GM18502 (cell line): ENCODE measurements around the gene DNAH3.
"Not testable (repeated sequence)": the region's sequence is repeated elsewhere in the genome, so short reads cannot be mapped to it uniquely, and the experiment has no call there.

Experiments
- ATAC-seq: cut with Tn5 transposase; IDR thresholded peaks from one replicate; pipeline ENCODE4 v1.9.1; 2021; ENCODE audit warnings: mild to moderate bottlenecking; ENCODE audit not compliant: unreplicated experiment, poor library complexity

DNAH3 gene

GRCh38 chr16:20950294-20950693 is 200.4 kb downstream of the DNAH3 start:
- ATAC-seq = no peak

- ATAC-seq = no peak
Measured at GRCh38 chr16:20949660-20950059, 201.0 kb downstream of the DNAH3 start.

GRCh38 chr16:20948444-20948843 is 202.2 kb downstream of the DNAH3 start:
- ATAC-seq = no peak

- ATAC-seq = no peak
Measured at GRCh38 chr16:20946015-20946629, 204.5 kb downstream of the DNAH3 start.

GRCh38 chr16:20945575-20945875 is 205.1 kb downstream of the DNAH3 start:
- not testable (repeated sequence) for ATAC-seq

GRCh38 chr16:20944861-20945574 is 205.6 kb downstream of the DNAH3 start:
- ATAC-seq = no peak

GRCh38 chr16:20942256-20942655 is 208.4 kb downstream of the DNAH3 start:
- ATAC-seq = no peak

- no peak for ATAC-seq
Measured at GRCh38 chr16:20941636-20941926, 209.1 kb downstream of the DNAH3 start.

GRCh38 chr16:20940871-20941635 is 209.6 kb downstream of the DNAH3 start:
- no peak for ATAC-seq

- no peak for ATAC-seq
Measured at GRCh38 chr16:20939611-20940010, 211.0 kb downstream of the DNAH3 start.

- no peak for ATAC-seq
Measured at GRCh38 chr16:20938426-20938825, 212.2 kb downstream of the DNAH3 start.

- ATAC-seq = no peak
Measured at GRCh38 chr16:20937736-20938135, 212.9 kb downstream of the DNAH3 start.

- no peak for ATAC-seq
Measured at GRCh38 chr16:20933589-20933988, 217.1 kb downstream of the DNAH3 start.

- ATAC-seq = no peak
Measured at GRCh38 chr16:20931066-20931600, 219.5 kb downstream of the DNAH3 start.

- ATAC-seq = no peak
Measured at GRCh38 chr16:20930365-20930690, 220.3 kb downstream of the DNAH3 start.

- not testable (repeated sequence) for ATAC-seq
Measured at GRCh38 chr16:20929676-20930364, 220.8 kb downstream of the DNAH3 start.

- no peak for ATAC-seq
Measured at GRCh38 chr16:20928774-20929411, 221.8 kb downstream of the DNAH3 start.

GRCh38 chr16:20925751-20926150 is 224.9 kb downstream of the DNAH3 start:
- no peak for ATAC-seq

GRCh38 chr16:20923876-20924275 is 226.8 kb downstream of the DNAH3 start:
- ATAC-seq = no peak

GRCh38 chr16:20920799-20921198 is 229.8 kb downstream of the DNAH3 start:
- ATAC-seq = no peak

GRCh38 chr16:20920091-20920490 is 230.6 kb downstream of the DNAH3 start:
- ATAC-seq = no peak
